Smooth muscle cell (in vitro differentiated cells): Measurements from ENCODE around the gene BCL11B. TPM values are rescaled to one million over a fixed set of nuclear protein-coding genes. Genes with fewer than 3 reads are reported as not detected.

Source experiments
- DNase-seq: peaks from one replicate; lab custom pipeline; 2025; ENCODE audit not compliant: unreplicated experiment; lab: John Stamatoyannopoulos, UW
- H2AFZ ChIP-seq: fragments of 200-600 bp; sonication (generic); 2 replicates; pipeline ENCODE4 v1.6.0; 2016; ENCODE audit warnings: antibody characterized with exemption, low read depth, mild to moderate bottlenecking
- H3F3A ChIP-seq: fragments of 200-600 bp; sonication (generic); 2 replicates; pipeline ENCODE4 v1.6.0; 2017; ENCODE audit warnings: antibody characterized with exemption, low read depth
- H3K27ac ChIP-seq: fragments of 200-600 bp; sonication (generic); 2 replicates; pipeline ENCODE4 v1.5.1; 2016; ENCODE audit warnings: low read depth, mild to moderate bottlenecking
- H3K27me3 ChIP-seq: fragments of 200-600 bp; sonication (generic); 2 replicates; pipeline ENCODE4 v1.6.1; 2016; ENCODE audit warnings: low read depth, mild to moderate bottlenecking
- H3K36me3 ChIP-seq: fragments of 200-600 bp; sonication (generic); 2 replicates; pipeline ENCODE4 v1.5.1; 2016; ENCODE audit warnings: low read depth
- H3K4me1 ChIP-seq: fragments of 200-600 bp; sonication (generic); 2 replicates; pipeline ENCODE4 v1.5.1; 2016; ENCODE audit warnings: low read depth
- H3K4me2 ChIP-seq: fragments of 200-600 bp; sonication (generic); 2 replicates; pipeline ENCODE4 v1.6.0; 2016; ENCODE audit warnings: mild to moderate bottlenecking
- H3K4me3 ChIP-seq: fragments of 200-600 bp; sonication (generic); 2 replicates; pipeline ENCODE4 v1.5.1; 2016; ENCODE audit warnings: mild to moderate bottlenecking
- H3K79me2 ChIP-seq: fragments of 200-600 bp; sonication (generic); 2 replicates; pipeline ENCODE4 v1.6.0; 2016; ENCODE audit warnings: low read depth, mild to moderate bottlenecking
- H3K9ac ChIP-seq: fragments of 200-600 bp; sonication (generic); 2 replicates; pipeline ENCODE4 v1.6.0; 2016; ENCODE audit warnings: low read depth
- H3K9me3 ChIP-seq: fragments of 200-600 bp; sonication (generic); replicated peaks from 2 replicates; pipeline ENCODE4 v1.5.1; 2016; ENCODE audit warnings: low read depth
- H4K20me1 ChIP-seq: fragments of 200-600 bp; sonication (generic); 2 replicates; pipeline ENCODE4 v1.6.0; 2016; ENCODE audit warnings: low read depth
- WGBS: methylation state at CpG from one replicate; pipeline ENCODE4 v1.1.7; 2016; ENCODE audit warnings: low lambda C conversion rate; 5-methylcytosine and 5-hydroxymethylcytosine counted together
- polyA plus RNA-seq: library from polyadenylated mRNA; unstranded; fragments of >200 nt; fragmentation: Nextera tagmentation; extraction: Ambion mirVana; gene quantifications from 2 replicates; pipeline ENCODE4 v1.2.1, GENCODE V29; 2016
- total RNA-seq: library from RNA; depleted of rRNA; stranded (reverse); fragments of >200 nt; gene quantifications from 2 replicates; pipeline ENCODE4 v1.2.3, GENCODE V29; 2014
- TF ChIP-seq, protein P1 (sequence below): fragments of 200-600 bp; sonication (generic); IDR thresholded peaks from 2 replicates; pipeline ENCODE4 v1.5.1; 2017; ENCODE audit warnings: borderline replicate concordance, mild to moderate bottlenecking, antibody characterized with exemption; ENCODE audit not compliant: insufficient read depth, poor library complexity, severe bottlenecking

Gene BCL11B
- total and polyA plus RNA-seq, 2 experiments from 2014 or later, result 0.56 to 3.0 TPM

DNA sequence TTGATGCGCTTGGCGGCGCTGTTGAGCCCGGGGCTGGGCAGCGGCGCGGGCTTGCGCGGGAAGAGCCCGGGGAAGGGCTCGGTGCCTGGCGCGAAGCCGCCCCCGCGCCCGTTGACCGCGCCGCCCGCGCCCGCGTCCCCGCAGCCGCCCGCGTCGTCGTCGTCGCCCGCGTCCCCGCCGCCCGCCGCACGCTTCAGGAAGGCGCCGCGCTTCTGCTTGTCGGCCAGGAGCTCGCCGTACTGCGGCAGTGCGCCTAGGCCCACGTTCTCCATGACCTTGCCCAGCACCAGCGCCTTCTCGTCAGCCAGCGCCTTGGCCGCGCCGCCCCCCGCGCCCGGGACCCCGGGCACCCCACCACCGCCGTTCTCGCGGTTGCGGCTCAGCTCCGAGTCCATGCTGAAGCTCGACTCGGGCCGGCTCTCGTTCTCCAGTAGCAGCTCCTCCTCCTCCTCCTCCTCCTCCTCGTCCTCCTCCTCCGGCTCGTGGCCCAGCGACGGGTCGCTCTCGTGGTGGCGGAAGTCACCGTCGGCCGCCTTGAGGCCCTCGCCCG, 97.2 kb downstream of the BCL11B start:
- H3K36me3 ChIP-seq, result no peaks in the 10 kb centered on the region
- H3K27me3 ChIP-seq, result no peaks in the 10 kb centered on the region
- 92% methylated on average over 26 of the region's 81 CpGs for WGBS
- H3F3A ChIP-seq, result no peaks in the 10 kb centered on the region
- no peak overlapping the region for H3K4me3 ChIP-seq
- no peaks in the 10 kb centered on the region for H3K4me1 ChIP-seq
- H3K79me2 ChIP-seq, result no peaks in the 10 kb centered on the region
- H3K9me3 ChIP-seq, result no peaks in the 10 kb centered on the region
- H3K9ac ChIP-seq, result no peak overlapping the region
- TF ChIP-seq, protein P1, sequence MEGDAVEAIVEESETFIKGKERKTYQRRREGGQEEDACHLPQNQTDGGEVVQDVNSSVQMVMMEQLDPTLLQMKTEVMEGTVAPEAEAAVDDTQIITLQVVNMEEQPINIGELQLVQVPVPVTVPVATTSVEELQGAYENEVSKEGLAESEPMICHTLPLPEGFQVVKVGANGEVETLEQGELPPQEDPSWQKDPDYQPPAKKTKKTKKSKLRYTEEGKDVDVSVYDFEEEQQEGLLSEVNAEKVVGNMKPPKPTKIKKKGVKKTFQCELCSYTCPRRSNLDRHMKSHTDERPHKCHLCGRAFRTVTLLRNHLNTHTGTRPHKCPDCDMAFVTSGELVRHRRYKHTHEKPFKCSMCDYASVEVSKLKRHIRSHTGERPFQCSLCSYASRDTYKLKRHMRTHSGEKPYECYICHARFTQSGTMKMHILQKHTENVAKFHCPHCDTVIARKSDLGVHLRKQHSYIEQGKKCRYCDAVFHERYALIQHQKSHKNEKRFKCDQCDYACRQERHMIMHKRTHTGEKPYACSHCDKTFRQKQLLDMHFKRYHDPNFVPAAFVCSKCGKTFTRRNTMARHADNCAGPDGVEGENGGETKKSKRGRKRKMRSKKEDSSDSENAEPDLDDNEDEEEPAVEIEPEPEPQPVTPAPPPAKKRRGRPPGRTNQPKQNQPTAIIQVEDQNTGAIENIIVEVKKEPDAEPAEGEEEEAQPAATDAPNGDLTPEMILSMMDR, result no peak
- no peak overlapping the region for H2AFZ ChIP-seq
- no peak overlapping the region for H3K27ac ChIP-seq
- DNase-seq, result no peak
- no peaks in the 10 kb centered on the region for H4K20me1 ChIP-seq
- no peak overlapping the region for H3K4me2 ChIP-seq

DNA sequence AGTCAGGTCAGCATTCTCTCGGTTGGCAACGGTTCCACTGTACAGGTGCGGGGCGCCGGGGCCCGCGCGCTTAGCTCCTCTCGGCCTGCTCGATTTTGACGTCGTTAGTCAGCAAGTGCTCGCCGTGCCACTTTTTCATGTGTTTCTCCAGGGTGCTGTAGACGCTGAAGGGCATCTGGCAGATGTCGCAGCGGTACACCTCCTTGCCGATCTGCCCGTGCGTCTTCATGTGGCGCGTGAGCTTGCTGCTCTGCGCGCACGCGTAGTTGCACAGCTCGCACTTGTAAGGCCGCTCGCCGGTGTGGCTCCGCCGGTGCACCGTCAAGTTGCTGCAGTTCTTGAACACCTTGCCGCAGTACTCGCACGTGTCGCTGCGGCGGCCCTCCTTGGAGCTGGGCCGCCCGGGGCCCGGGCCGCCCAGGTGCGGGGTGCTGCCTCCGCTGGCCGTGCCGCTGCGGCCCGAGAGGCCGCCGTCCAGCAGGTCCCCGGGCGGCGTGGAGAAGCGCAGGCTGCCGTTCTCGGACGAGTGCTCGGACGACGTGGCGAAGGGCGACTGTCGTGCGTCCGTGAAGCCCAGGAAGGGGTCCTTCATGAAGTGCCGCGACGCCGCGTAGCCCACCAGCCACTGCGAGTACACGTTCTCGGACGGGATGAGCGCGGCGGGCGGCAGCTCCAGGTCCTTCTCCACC, 97.8 kb downstream of the BCL11B start:
- Histone ChIP-seq H3K27me3 (no peaks in the 10 kb centered on the region), H3K27ac (no peak overlapping the region), H3K36me3 (no peaks in the 10 kb centered on the region), H3K9me3 (no peaks in the 10 kb centered on the region), H3K79me2 (no peaks in the 10 kb centered on the region), H3K4me3 (no peak overlapping the region), H4K20me1 (no peaks in the 10 kb centered on the region), H2AFZ (no peak overlapping the region), H3K9ac (no peak overlapping the region), H3K4me2 (no peak overlapping the region), H3K4me1 (no peaks in the 10 kb centered on the region), H3F3A (no peaks in the 10 kb centered on the region)
- DNase-seq, result no peak
- TF ChIP-seq, protein P1, result no peak
- 96% methylated on average over 79 of the region's 79 CpGs for WGBS

DNA sequence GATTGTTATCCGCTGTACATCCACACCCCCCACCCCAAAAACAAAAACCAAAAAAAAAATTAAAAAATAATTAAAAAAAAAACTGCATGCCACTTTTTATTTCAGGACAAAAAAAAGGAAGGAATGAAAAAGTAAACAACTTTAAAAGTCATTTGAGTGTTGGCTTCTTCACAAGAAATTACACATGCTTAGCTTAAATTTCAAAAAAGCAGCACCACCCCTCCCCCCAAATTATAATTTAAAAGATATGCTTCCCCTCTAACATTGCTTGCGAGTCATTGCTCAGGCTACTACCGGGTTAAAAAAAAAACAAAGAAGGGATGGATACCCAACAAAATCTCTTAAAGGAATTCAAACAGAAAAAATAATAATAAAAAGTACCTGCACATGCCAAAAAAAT, 98.5 kb downstream of the BCL11B start:
- H3K79me2 ChIP-seq, result no peaks in the 10 kb centered on the region
- H3K4me1 ChIP-seq, result no peaks in the 10 kb centered on the region
- H3K4me2 ChIP-seq, result no peak overlapping the region
- H3K27ac ChIP-seq, result no peak overlapping the region
- no peaks in the 10 kb centered on the region for H4K20me1 ChIP-seq
- no peaks in the 10 kb centered on the region for H3K36me3 ChIP-seq
- no peaks in the 10 kb centered on the region for H3F3A ChIP-seq
- H3K9ac ChIP-seq, result no peak overlapping the region
- no peaks in the 10 kb centered on the region for H3K27me3 ChIP-seq
- TF ChIP-seq, protein P1, result no peak
- WGBS, result 95% methylated on average over 3 of the region's 3 CpGs
- no peak overlapping the region for H3K4me3 ChIP-seq
- H2AFZ ChIP-seq, result no peak overlapping the region
- H3K9me3 ChIP-seq, result no peaks in the 10 kb centered on the region
- DNase-seq, result no peak

DNA sequence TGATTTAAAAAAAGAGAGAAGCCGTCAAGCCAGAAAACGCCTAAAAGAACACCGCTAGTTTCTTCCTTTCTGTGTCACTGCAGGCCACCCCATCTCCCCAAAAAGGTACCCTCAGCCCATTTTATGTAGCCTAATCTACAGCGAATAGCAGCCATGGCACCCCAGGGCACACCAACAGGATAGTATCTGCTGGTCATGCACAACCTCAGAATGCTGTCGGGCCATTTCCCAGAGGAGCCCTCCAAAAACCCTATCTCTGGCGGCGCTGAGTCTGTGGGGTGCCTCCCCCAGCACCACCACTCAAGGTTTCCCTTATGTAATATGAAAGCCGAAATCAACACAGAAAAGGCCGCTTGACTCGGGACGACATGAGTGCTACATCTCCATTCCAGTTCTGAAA, 98.9 kb downstream of the BCL11B start:
- H3K4me3 ChIP-seq, result no peak overlapping the region
- H4K20me1 ChIP-seq, result no peaks in the 10 kb centered on the region
- no peaks in the 10 kb centered on the region for H3K36me3 ChIP-seq
- no peaks in the 10 kb centered on the region for H3F3A ChIP-seq
- 97% methylated on average over 11 of the region's 11 CpGs for WGBS
- no peak overlapping the region for H3K4me2 ChIP-seq
- H3K27me3 ChIP-seq, result no peaks in the 10 kb centered on the region
- DNase-seq, result no peak
- TF ChIP-seq, protein P1, result no peak
- no peaks in the 10 kb centered on the region for H3K9me3 ChIP-seq
- H2AFZ ChIP-seq, result no peak overlapping the region
- H3K27ac ChIP-seq, result no peak overlapping the region
- no peaks in the 10 kb centered on the region for H3K4me1 ChIP-seq
- no peak overlapping the region for H3K9ac ChIP-seq
- no peaks in the 10 kb centered on the region for H3K79me2 ChIP-seq
